ENCODE measurements around the gene F13A1.
"Not testable (repeated sequence)": the region's sequence is repeated elsewhere in the genome, so short reads cannot be mapped to it uniquely, and the experiment has no call there.

The F13A1 gene

DNA sequence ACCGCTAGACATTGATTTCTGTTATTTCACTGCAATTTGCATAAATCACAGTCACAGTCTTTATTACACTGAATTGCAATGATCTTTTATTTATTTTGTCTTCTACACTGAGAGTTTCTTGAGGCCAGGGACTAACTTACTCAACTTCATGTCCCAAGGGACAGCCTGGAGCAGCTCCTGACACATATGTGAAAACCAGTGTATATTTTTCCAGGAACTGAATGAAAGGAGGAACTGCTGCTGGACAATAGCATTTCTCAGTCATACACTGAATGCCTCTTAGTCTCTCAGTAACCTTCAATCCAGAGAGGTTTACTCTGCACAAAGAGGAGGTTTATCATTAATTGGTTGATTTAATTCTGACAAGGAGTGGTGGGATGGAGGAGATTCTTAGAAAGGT lies 5.9 kb downstream of the F13A1 start:
- no peak for DNase-seq (ENCODE audit: low spot score)
- no peaks in the 10 kb centered on the region for H3K36me3 ChIP-seq (ENCODE audit: low read depth)
- H3K27me3 ChIP-seq (ENCODE audit: insufficient read depth, poor library complexity, severe bottlenecking), result peaks cover 13% of the 10 kb centered on the region
- ATAC-seq (ENCODE audit: low read depth), result no peak
- no peaks in the 10 kb centered on the region for H3K9me3 ChIP-seq (ENCODE audit: severe bottlenecking)
- H3K27ac ChIP-seq (ENCODE audit: poor library complexity, severe bottlenecking), result no peak overlapping the region
- TF ChIP-seq, protein P1, sequence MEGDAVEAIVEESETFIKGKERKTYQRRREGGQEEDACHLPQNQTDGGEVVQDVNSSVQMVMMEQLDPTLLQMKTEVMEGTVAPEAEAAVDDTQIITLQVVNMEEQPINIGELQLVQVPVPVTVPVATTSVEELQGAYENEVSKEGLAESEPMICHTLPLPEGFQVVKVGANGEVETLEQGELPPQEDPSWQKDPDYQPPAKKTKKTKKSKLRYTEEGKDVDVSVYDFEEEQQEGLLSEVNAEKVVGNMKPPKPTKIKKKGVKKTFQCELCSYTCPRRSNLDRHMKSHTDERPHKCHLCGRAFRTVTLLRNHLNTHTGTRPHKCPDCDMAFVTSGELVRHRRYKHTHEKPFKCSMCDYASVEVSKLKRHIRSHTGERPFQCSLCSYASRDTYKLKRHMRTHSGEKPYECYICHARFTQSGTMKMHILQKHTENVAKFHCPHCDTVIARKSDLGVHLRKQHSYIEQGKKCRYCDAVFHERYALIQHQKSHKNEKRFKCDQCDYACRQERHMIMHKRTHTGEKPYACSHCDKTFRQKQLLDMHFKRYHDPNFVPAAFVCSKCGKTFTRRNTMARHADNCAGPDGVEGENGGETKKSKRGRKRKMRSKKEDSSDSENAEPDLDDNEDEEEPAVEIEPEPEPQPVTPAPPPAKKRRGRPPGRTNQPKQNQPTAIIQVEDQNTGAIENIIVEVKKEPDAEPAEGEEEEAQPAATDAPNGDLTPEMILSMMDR (IDR thresholded peaks at IDR 0.05; ENCODE audit: poor library complexity, severe bottlenecking), result no peak
- no peaks in the 10 kb centered on the region for H3K4me1 ChIP-seq (ENCODE audit: insufficient read depth, poor library complexity, severe bottlenecking)
- H3K4me3 ChIP-seq (ENCODE audit: severe bottlenecking), result no peak overlapping the region

DNA sequence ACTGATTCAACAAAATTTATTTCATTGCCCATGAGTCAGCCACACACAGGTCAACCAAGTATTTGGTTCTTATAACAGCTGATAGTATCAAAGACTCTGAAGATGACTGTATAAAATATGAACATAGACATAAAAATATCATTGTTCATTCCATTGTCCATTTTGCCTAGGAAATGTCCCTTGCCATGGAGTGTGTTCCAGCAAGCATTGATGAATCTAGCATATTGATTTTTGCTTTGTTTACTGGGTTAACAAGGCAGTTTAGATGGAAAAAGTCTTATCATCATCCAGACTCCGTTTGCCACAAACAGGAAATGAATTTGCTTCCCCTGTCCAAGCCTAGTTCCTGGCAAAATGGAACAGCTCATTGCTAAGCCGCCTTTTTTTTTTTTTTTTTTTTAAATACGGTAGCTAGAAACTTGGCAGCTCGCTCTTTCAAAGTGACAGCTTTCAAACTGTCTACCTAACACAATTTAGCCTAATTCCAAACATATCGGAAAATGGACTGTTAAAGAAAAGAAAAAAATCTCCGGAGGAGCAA lies 7.5 kb downstream of the F13A1 start:
- Histone ChIP-seq H3K36me3 (ENCODE audit: low read depth) (no peaks in the 10 kb centered on the region), H3K27ac (ENCODE audit: poor library complexity, severe bottlenecking) (no peak overlapping the region), H3K27me3 (ENCODE audit: insufficient read depth, poor library complexity, severe bottlenecking) (peaks cover 2% of the 10 kb centered on the region), H3K4me1 (ENCODE audit: insufficient read depth, poor library complexity, severe bottlenecking) (no peaks in the 10 kb centered on the region), H3K9me3 (ENCODE audit: severe bottlenecking) (no peaks in the 10 kb centered on the region), H3K4me3 (ENCODE audit: severe bottlenecking) (no peak overlapping the region)
- ATAC-seq (ENCODE audit: low read depth) (no peak), DNase-seq (ENCODE audit: low spot score) (no peak)
- TF ChIP-seq, protein P1 (IDR thresholded peaks at IDR 0.05; ENCODE audit: poor library complexity, severe bottlenecking), result no peak

DNA sequence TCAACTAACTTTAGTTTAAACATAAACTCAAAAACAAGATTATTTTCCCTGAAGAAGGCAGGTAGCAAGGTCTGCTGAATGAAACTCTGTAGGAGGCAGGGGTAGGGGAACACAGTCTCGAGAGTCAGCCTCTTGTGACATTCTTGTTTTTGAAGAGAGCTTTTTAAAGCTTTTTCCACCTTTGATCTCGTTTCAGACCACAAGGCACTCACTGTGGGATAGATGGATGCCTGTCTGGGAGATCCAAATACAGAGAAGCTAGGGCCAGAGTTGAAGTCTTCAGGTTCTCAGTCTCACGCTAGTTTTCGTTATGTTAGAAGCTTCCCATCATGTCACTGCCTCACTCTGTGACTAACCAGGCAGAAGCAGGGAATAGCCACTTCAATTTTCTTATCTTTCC lies 14.9 kb downstream of the F13A1 start:
- H3K9me3 ChIP-seq (ENCODE audit: severe bottlenecking), result no peaks in the 10 kb centered on the region
- TF ChIP-seq, protein P1 (IDR thresholded peaks at IDR 0.05; ENCODE audit: poor library complexity, severe bottlenecking), result no peak
- DNase-seq (ENCODE audit: low spot score), result no peak
- H3K27me3 ChIP-seq (ENCODE audit: insufficient read depth, poor library complexity, severe bottlenecking), result peaks cover 25% of the 10 kb centered on the region
- no peak overlapping the region for H3K27ac ChIP-seq (ENCODE audit: poor library complexity, severe bottlenecking)
- no peak overlapping the region for H3K4me3 ChIP-seq (ENCODE audit: severe bottlenecking)
- no peak for ATAC-seq (ENCODE audit: low read depth)
- H3K36me3 ChIP-seq (ENCODE audit: low read depth), result no peaks in the 10 kb centered on the region
- H3K4me1 ChIP-seq (ENCODE audit: insufficient read depth, poor library complexity, severe bottlenecking), result no peaks in the 10 kb centered on the region

DNA sequence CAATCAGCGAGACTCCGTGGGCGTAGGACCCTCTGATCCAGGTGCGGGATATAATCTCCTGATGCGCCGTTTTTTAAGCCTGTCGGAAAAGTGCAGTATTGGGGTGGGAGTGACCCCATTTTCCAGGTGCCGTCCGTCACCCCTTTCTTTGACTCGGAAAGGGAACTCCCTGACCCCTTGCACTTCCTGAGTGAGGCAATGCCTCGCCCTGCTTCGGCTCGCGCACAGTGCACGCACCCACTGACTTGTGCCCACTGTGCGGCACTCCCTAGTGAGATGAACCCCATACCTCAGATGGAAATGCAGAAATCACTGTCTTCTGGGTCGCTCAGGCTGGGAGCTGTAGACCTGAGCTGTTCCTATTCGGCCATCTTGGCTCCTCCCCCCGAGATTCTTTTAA lies 20.1 kb downstream of the F13A1 start:
- not testable (repeated sequence) for H3K9me3 ChIP-seq (ENCODE audit: severe bottlenecking); ATAC-seq (ENCODE audit: low read depth); H3K4me3 ChIP-seq (ENCODE audit: severe bottlenecking); DNase-seq (ENCODE audit: low spot score); H3K27ac ChIP-seq (ENCODE audit: poor library complexity, severe bottlenecking); H3K36me3 ChIP-seq (ENCODE audit: low read depth); H3K4me1 ChIP-seq (ENCODE audit: insufficient read depth, poor library complexity, severe bottlenecking)
- peaks cover 21% of the 10 kb centered on the region for H3K27me3 ChIP-seq (ENCODE audit: insufficient read depth, poor library complexity, severe bottlenecking)

DNA sequence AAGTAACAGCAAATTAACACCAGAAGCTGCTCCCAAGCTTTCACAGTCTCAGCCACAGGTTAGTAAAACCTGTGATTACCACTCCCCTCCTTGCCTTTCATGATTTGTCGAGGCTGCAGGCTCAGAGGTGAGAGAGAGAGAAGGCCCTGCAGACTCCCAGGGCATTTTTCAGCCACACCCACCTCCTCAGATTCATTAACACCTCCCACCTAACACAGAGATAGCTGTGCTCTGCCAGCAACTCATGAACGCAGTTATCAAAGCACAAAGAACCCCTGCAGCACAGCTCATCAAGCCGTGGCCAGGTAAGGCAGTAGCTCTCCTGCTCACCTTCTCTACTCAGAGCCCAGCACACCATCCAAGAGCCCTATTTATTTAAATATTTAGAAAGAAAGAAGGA lies 27.1 kb downstream of the F13A1 start:
- H3K27ac ChIP-seq (ENCODE audit: poor library complexity, severe bottlenecking), result no peak overlapping the region
- no peak for ATAC-seq (ENCODE audit: low read depth)
- no peak for DNase-seq (ENCODE audit: low spot score)
- H3K27me3 ChIP-seq (ENCODE audit: insufficient read depth, poor library complexity, severe bottlenecking), result peaks cover 25% of the 10 kb centered on the region
- H3K36me3 ChIP-seq (ENCODE audit: low read depth), result no peaks in the 10 kb centered on the region
- H3K9me3 ChIP-seq (ENCODE audit: severe bottlenecking), result no peaks in the 10 kb centered on the region
- H3K4me1 ChIP-seq (ENCODE audit: insufficient read depth, poor library complexity, severe bottlenecking), result no peaks in the 10 kb centered on the region
- no peak overlapping the region for H3K4me3 ChIP-seq (ENCODE audit: severe bottlenecking)
- TF ChIP-seq, protein P1 (IDR thresholded peaks at IDR 0.05; ENCODE audit: poor library complexity, severe bottlenecking), result no peak

All from RWPE2 (cell line).